H9 (cell line): Measurements from ENCODE around the gene EDA. TPM values are rescaled to one million over a fixed set of nuclear protein-coding genes. Genes with fewer than 3 reads are reported as not detected.

ENCODE experiments used
- DNase-seq: peaks from one replicate; pipeline ENCODE4 v3.0.0-alpha.2; 2017
- H2AFZ ChIP-seq: one replicate; pipeline ENCODE4 v1.6.1; 2013; ENCODE audit warnings: mild to moderate bottlenecking, low read length, control low read depth, moderate library complexity
- H2AK5ac ChIP-seq: 2 replicates; pipeline ENCODE4 v1.6.1; 2013; ENCODE audit warnings: low read length, control low read depth, mixed read lengths; ENCODE audit not compliant: insufficient read length
- H2BK120ac ChIP-seq: one replicate; pipeline ENCODE4 v1.6.1; 2013; ENCODE audit warnings: low read depth, mild to moderate bottlenecking, low read length, control low read depth, inconsistent platforms; ENCODE audit not compliant: poor library complexity, severe bottlenecking
- H2BK12ac ChIP-seq: 2 replicates; pipeline ENCODE4 v1.6.1; 2013; ENCODE audit warnings: low read length, control low read depth, mixed read lengths, low read depth; ENCODE audit not compliant: insufficient read length
- H2BK15ac ChIP-seq: 2 replicates; pipeline ENCODE4 v1.6.1; 2013; ENCODE audit warnings: low read depth, low read length, control low read depth
- H2BK20ac ChIP-seq: one replicate; pipeline ENCODE4 v1.6.1; 2013; ENCODE audit warnings: low read depth, mild to moderate bottlenecking, low read length, control low read depth, inconsistent platforms; ENCODE audit not compliant: poor library complexity, severe bottlenecking
- H2BK5ac ChIP-seq: 2 replicates; pipeline ENCODE4 v1.6.1; 2013; ENCODE audit warnings: low read length, control low read depth, mixed read lengths; ENCODE audit not compliant: insufficient read length
- H3K14ac ChIP-seq: 2 replicates; pipeline ENCODE4 v1.6.1; 2013; ENCODE audit warnings: low read length, control low read depth; ENCODE audit not compliant: insufficient read depth
- H3K18ac ChIP-seq: 2 replicates; pipeline ENCODE4 v1.6.1; 2013; ENCODE audit warnings: low read depth, mild to moderate bottlenecking, mixed read lengths, low read length, control low read depth; ENCODE audit not compliant: insufficient read length
- H3K23ac ChIP-seq: 2 replicates; pipeline ENCODE4 v1.6.1; 2013; ENCODE audit warnings: low read length, control low read depth, mixed read lengths, low read depth; ENCODE audit not compliant: insufficient read length
- H3K23me2 ChIP-seq: 2 replicates; pipeline ENCODE4 v1.6.1; 2013; ENCODE audit warnings: low read depth, mild to moderate bottlenecking, mixed read lengths, low read length, control low read depth; ENCODE audit not compliant: insufficient read length, poor library complexity, severe bottlenecking
- H3K27ac ChIP-seq: 2 replicates; pipeline ENCODE4 v1.5.1; 2013; ENCODE audit warnings: low read length, control low read depth, mixed read lengths, low read depth; ENCODE audit not compliant: insufficient read length
- H3K27me3 ChIP-seq: 2 replicates; pipeline ENCODE4 v1.6.1; 2013; ENCODE audit warnings: low read length, control low read depth, inconsistent platforms; ENCODE audit not compliant: insufficient read depth
- H3K4ac ChIP-seq: 2 replicates; pipeline ENCODE4 v1.6.1; 2013; ENCODE audit warnings: low read depth, mild to moderate bottlenecking, control low read depth, inconsistent platforms, low read length, moderate library complexity
- H3K4me1 ChIP-seq: 2 replicates; pipeline ENCODE4 v1.6.1; 2013; ENCODE audit warnings: low read length, control low read depth, inconsistent platforms; ENCODE audit not compliant: insufficient read depth
- H3K4me2 ChIP-seq: 2 replicates; pipeline ENCODE4 v1.6.1; 2013; ENCODE audit warnings: low read length, control low read depth, mixed read lengths; ENCODE audit not compliant: insufficient read length, insufficient read depth
- H3K56ac ChIP-seq: 2 replicates; pipeline ENCODE4 v1.6.1; 2013; ENCODE audit warnings: low read depth, mild to moderate bottlenecking, mixed read lengths, low read length, control low read depth; ENCODE audit not compliant: insufficient read length
- H3K79me1 ChIP-seq: 2 replicates; pipeline ENCODE4 v1.6.1; 2013; ENCODE audit warnings: low read depth, mild to moderate bottlenecking, moderate library complexity, low read length, control low read depth, inconsistent platforms; ENCODE audit not compliant: insufficient read depth, poor library complexity, severe bottlenecking
- H3K79me2 ChIP-seq: 2 replicates; pipeline ENCODE4 v1.6.1; 2013; ENCODE audit warnings: low read length, control low read depth, inconsistent platforms; ENCODE audit not compliant: insufficient read depth
- H3K9ac ChIP-seq: 2 replicates; pipeline ENCODE4 v1.6.1; 2013; ENCODE audit warnings: low read length, control low read depth, mixed read lengths; ENCODE audit not compliant: insufficient read length; ENCODE audit errors: extremely low read depth
- H3K9me3 ChIP-seq: one replicate; pipeline ENCODE4 v1.6.1; 2013; ENCODE audit warnings: low read depth, low read length, inconsistent platforms; ENCODE audit not compliant: control insufficient read depth
- H3T11ph ChIP-seq: one replicate; pipeline ENCODE4 v1.6.1; 2013; ENCODE audit warnings: mild to moderate bottlenecking, low read length, control low read depth, inconsistent platforms
- H4K20me1 ChIP-seq: one replicate; pipeline ENCODE4 v1.6.1; 2013; ENCODE audit not compliant: control insufficient read depth, insufficient read length, insufficient read depth
- H4K5ac ChIP-seq: 2 replicates; pipeline ENCODE4 v1.6.1; 2013; ENCODE audit warnings: low read depth, mild to moderate bottlenecking, mixed read lengths, low read length, control low read depth; ENCODE audit not compliant: insufficient read length
- H4K8ac ChIP-seq: replicated peaks from 2 replicates; pipeline ENCODE4 v1.6.1; 2013; ENCODE audit warnings: low read length, control low read depth, mixed read lengths, low read depth; ENCODE audit not compliant: insufficient read length
- H4K91ac ChIP-seq: 2 replicates; pipeline ENCODE4 v1.6.1; 2013; ENCODE audit warnings: low read depth, mild to moderate bottlenecking, moderate library complexity, mixed read lengths, low read length, control low read depth; ENCODE audit not compliant: insufficient read length
- H3K27ac Mint-ChIP-seq, 3 experiments: 2 replicates in 2 of 3; 3 replicates in 1 of 3; pipeline ENCODE4 v1.8.0; 2020 to 2021; ENCODE audit warnings: mixed read lengths in 3 of 3, mild to moderate bottlenecking in 1 of 3, moderate library complexity in 1 of 3
- H3K27me3 Mint-ChIP-seq: 2 replicates; pipeline ENCODE4 v1.8.0; 2021; ENCODE audit warnings: low read depth, mild to moderate bottlenecking, moderate library complexity, mixed read lengths
- H3K36me3 Mint-ChIP-seq, 3 experiments: 2 replicates in 2 of 3; 3 replicates in 1 of 3; pipeline ENCODE4 v1.8.0; 2020 to 2021; ENCODE audit warnings: low read depth in 3 of 3, mixed read lengths in 3 of 3; ENCODE audit not compliant: insufficient read depth in 1 of 3
- H3K4me1 Mint-ChIP-seq, 2 experiments: 2 replicates each; pipeline ENCODE4 v1.8.0; 2020; ENCODE audit warnings: mixed read lengths in 2 of 2
- H3K4me3 Mint-ChIP-seq, 2 experiments: 2 replicates in 1 of 2; 3 replicates in 1 of 2; pipeline ENCODE4 v1.8.0; 2020 to 2021; ENCODE audit warnings: mild to moderate bottlenecking in 2 of 2, mixed read lengths in 2 of 2, moderate library complexity in 1 of 2
- H3K9me3 Mint-ChIP-seq, 2 experiments: 2 replicates in 1 of 2; 3 replicates in 1 of 2; pipeline ENCODE4 v1.8.0; 2020; ENCODE audit warnings: mild to moderate bottlenecking in 2 of 2, mixed read lengths in 2 of 2, moderate library complexity in 1 of 2
- total RNA-seq: library from RNA; stranded (reverse); gene quantifications from 2 replicates; pipeline ENCODE4 v1.2.1, GENCODE V29; 2021
- TF ChIP-seq, protein P1 (sequence below): fragments of 200-600 bp; sonication (generic); conservative IDR thresholded peaks from 3 replicates; pipeline ENCODE4 v1.8.0; 2021; ENCODE audit warnings: antibody characterized with exemption, mild to moderate bottlenecking

Gene EDA
- total RNA-seq, 1 experiment from 2014 or later: 7.7 TPM

- no peak overlapping the region for H3K9ac ChIP-seq
- H3K14ac ChIP-seq: no peak overlapping the region
- H3K4ac ChIP-seq: no peak overlapping the region
- H3K27ac ChIP-seq: no peak overlapping the region
- no peak overlapping the region for H2BK12ac ChIP-seq
- no peaks in the 10 kb centered on the region for H3K79me1 ChIP-seq
- no peak overlapping the region for H3K4me2 ChIP-seq
- H3K23ac ChIP-seq: no peak overlapping the region
- no peak overlapping the region for H4K5ac ChIP-seq
- no peaks in the 10 kb centered on the region for H4K20me1 ChIP-seq
- H3K9me3 Mint-ChIP-seq: peaks cover 65 to 71% of the 10 kb centered on the region in 2 experiments
- no peak overlapping the region for H2AK5ac ChIP-seq
- no peaks in the 10 kb centered on the region for H3K4me1 Mint-ChIP-seq
- no peaks in the 10 kb centered on the region for H3K79me2 ChIP-seq
- no peak overlapping the region for H3K56ac ChIP-seq
- H2AFZ ChIP-seq: no peak overlapping the region
- H3K27ac Mint-ChIP-seq: no peak overlapping the region
- H3K27me3 Mint-ChIP-seq: no peaks in the 10 kb centered on the region; the same call in 1 of the 2 replicates
- DNase-seq: no peak
- no peak overlapping the region for H2BK5ac ChIP-seq
- peaks cover 0 to 3% (median 0%) of the 10 kb centered on the region in 3 experiments; a peak in 3 of 7 replicates for H3K36me3 Mint-ChIP-seq
- H3K23me2 ChIP-seq: no peaks in the 10 kb centered on the region
- H3K27me3 ChIP-seq: no peaks in the 10 kb centered on the region
- peaks cover 2% of the 10 kb centered on the region for H3K9me3 ChIP-seq
- H3K4me3 Mint-ChIP-seq: no peak overlapping the region
- H2BK120ac ChIP-seq: no peak overlapping the region
- H2BK15ac ChIP-seq: no peak overlapping the region
- no peak overlapping the region for H2BK20ac ChIP-seq
- H4K8ac ChIP-seq: no peak overlapping the region
- H4K91ac ChIP-seq: no peak overlapping the region
- no peak overlapping the region for H3K18ac ChIP-seq
- no peak overlapping the region for H3T11ph ChIP-seq
- TF ChIP-seq, protein P1, sequence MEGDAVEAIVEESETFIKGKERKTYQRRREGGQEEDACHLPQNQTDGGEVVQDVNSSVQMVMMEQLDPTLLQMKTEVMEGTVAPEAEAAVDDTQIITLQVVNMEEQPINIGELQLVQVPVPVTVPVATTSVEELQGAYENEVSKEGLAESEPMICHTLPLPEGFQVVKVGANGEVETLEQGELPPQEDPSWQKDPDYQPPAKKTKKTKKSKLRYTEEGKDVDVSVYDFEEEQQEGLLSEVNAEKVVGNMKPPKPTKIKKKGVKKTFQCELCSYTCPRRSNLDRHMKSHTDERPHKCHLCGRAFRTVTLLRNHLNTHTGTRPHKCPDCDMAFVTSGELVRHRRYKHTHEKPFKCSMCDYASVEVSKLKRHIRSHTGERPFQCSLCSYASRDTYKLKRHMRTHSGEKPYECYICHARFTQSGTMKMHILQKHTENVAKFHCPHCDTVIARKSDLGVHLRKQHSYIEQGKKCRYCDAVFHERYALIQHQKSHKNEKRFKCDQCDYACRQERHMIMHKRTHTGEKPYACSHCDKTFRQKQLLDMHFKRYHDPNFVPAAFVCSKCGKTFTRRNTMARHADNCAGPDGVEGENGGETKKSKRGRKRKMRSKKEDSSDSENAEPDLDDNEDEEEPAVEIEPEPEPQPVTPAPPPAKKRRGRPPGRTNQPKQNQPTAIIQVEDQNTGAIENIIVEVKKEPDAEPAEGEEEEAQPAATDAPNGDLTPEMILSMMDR: no peak
- H3K4me1 ChIP-seq: no peaks in the 10 kb centered on the region; the same call in 1 of the 2 replicates
These were observed 392.0 kb downstream of the EDA start for GRCh38 chrX:70007946-70008345.
